Ishikawa (cell line): ENCODE data around the gene ANXA1.

Source experiments
- EGR1 ChIP-seq: IDR thresholded peaks from 2 replicates; pipeline ENCODE4 v1.6.1; 2012
- EP300 ChIP-seq: IDR thresholded peaks from 2 replicates; pipeline ENCODE4 v1.6.1; 2012; ENCODE audit warnings: borderline replicate concordance
- TAF1 ChIP-seq: IDR thresholded peaks from 2 replicates; pipeline ENCODE4 v1.6.1; 2012; ENCODE audit warnings: low read depth, mild to moderate bottlenecking
- TF ChIP-seq, protein P1 (sequence below): IDR thresholded peaks from 2 replicates; pipeline ENCODE4 v1.6.1; 2012

DNA sequence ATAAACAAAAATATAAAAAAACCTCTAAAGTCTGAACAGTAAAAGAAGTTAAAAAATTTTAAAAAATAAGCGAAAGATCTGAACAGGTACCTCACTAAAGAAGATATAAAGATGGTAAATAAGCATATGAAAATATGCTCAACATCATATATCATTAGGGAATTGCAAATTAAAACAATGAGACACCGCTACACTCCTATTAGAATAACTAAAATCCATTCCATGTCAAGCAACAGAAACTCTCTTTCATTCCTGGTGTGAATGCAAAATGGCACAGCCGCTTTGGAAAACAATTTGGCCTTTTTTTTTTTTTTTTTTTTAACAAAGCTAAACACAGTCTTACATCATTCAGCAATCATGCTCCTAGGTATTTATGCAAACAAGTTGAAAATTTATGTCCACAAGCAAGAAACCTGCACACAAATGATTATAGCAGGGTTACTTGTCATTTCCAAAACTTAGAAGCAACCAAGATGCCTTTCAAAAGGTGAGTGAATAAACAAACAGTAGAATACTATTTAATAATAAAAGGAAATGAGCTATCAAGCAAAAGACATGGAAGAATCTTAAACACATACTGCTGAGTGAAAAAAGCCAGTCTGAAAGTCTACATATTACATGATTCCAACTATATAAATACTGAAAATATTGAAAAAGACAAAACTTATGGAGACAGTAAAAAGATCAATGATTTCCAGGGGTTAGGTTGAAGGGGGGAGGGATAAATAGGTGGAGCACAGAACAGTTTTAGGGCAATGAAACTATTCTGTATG is 22.1 kb downstream of the ANXA1 start:
- TF ChIP-seq, protein P1, sequence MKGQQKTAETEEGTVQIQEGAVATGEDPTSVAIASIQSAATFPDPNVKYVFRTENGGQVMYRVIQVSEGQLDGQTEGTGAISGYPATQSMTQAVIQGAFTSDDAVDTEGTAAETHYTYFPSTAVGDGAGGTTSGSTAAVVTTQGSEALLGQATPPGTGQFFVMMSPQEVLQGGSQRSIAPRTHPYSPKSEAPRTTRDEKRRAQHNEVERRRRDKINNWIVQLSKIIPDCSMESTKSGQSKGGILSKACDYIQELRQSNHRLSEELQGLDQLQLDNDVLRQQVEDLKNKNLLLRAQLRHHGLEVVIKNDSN, result no peak
- TF ChIP-seq TAF1, result no peak
- TF ChIP-seq EP300, result no peak
- no peak for TF ChIP-seq EGR1
